ENCODE measurements around the gene ZC3H8.
"Not testable (repeated sequence)": the region's sequence is repeated elsewhere in the genome, so short reads cannot be mapped to it uniquely, and the experiment has no call there.

DNA sequence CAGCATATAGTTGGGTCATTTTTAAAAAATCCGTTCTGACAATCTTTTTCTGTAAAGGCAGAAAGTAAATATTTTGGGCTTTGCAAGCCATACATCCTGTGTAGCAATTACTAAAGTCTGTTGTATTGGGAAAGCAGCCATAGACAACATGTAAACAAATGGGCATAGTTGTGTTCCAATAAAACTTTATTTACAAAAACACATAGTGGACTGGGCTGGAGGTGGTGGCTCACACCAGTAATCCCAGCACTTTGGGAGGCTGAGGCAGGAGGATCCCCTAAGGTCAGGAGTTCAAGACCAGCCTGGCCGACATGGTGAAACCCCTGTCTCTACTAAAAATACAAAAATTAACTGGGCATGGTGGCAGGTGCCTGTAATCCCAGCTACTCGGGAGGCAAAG is 46.9 kb downstream of the ZC3H8 start:
- TF ChIP-seq, protein P1, sequence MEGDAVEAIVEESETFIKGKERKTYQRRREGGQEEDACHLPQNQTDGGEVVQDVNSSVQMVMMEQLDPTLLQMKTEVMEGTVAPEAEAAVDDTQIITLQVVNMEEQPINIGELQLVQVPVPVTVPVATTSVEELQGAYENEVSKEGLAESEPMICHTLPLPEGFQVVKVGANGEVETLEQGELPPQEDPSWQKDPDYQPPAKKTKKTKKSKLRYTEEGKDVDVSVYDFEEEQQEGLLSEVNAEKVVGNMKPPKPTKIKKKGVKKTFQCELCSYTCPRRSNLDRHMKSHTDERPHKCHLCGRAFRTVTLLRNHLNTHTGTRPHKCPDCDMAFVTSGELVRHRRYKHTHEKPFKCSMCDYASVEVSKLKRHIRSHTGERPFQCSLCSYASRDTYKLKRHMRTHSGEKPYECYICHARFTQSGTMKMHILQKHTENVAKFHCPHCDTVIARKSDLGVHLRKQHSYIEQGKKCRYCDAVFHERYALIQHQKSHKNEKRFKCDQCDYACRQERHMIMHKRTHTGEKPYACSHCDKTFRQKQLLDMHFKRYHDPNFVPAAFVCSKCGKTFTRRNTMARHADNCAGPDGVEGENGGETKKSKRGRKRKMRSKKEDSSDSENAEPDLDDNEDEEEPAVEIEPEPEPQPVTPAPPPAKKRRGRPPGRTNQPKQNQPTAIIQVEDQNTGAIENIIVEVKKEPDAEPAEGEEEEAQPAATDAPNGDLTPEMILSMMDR (IDR thresholded peaks at IDR 0.05; ENCODE audit: low read depth, low read length, poor library complexity, severe bottlenecking): not testable (repeated sequence)
- TF ChIP-seq EZH2phosphoT487 (IDR thresholded peaks at IDR 0.05; ENCODE audit: borderline replicate concordance, low read length): not testable (repeated sequence)
